Esophagus squamous epithelium (tissue), 4 donors: ENCODE results near the gene METTL1.

Experiments
- CTCF ChIP-seq, 6 experiments: fragments of 450-650 bp in 4 of 6; fragments of 200-600 bp in 2 of 6; sonication (generic) in 2 of 6; IDR thresholded peaks; one replicate each; pipeline ENCODE4 v1.5.1; 2016 to 2019; ENCODE audit warnings: antibody characterized with exemption in 6 of 6, mild to moderate bottlenecking in 4 of 6, moderate library complexity in 4 of 6
- POLR2A ChIP-seq, 4 donors: fragments of 450-650 bp; IDR thresholded peaks; one replicate each; pipeline ENCODE4 v1.6.1; 2017; ENCODE audit warnings: antibody characterized with exemption in 4 of 4, mild to moderate bottlenecking in 4 of 4, moderate library complexity in 3 of 4

- TF ChIP-seq CTCF (IDR thresholded peaks at IDR 0.05) (no peak), POLR2A (IDR thresholded peaks at IDR 0.05) (no peak)
Measured at GRCh38 chr12:57735952-57736740, 35.8 kb downstream of the METTL1 start.
